Adrenal gland (tissue), 5 donors: Measurements from ENCODE around the gene HEPHL1.

Source experiments
- CTCF ChIP-seq, 6 experiments: fragments of 450-650 bp in 4 of 6; fragments of 200-600 bp in 2 of 6; sonication (generic) in 1 of 6; IDR thresholded peaks; 1 replicate in 5 of 6; 2 replicates in 1 of 6; pipeline versions ENCODE4 v1.5.1 to v1.8.0; 2016 to 2021; ENCODE audit warnings: antibody characterized with exemption in 6 of 6, mild to moderate bottlenecking in 2 of 6, moderate library complexity in 1 of 6
- POLR2A ChIP-seq, 2 donors: fragments of 450-650 bp; IDR thresholded peaks; one replicate each; pipeline ENCODE4 v1.6.1; 2017; ENCODE audit warnings: antibody characterized with exemption in 2 of 2, mild to moderate bottlenecking in 2 of 2, moderate library complexity in 1 of 2
- donor health status: DM: no; HTN: no; CAD: no.

- TF ChIP-seq CTCF (IDR thresholded peaks at IDR 0.05) = no peak
- TF ChIP-seq POLR2A (IDR thresholded peaks at IDR 0.05) = no peak
Observed at GRCh38 chr11:94025690-94026394, 4.7 kb downstream of the HEPHL1 start.
